Liver (tissue), 3 donors: ENCODE measurements around the gene CAMKMT.

ENCODE experiments used
- FOXA1 ChIP-seq: IDR thresholded peaks from 2 replicates; pipeline ENCODE4 v1.6.1; 2016; ENCODE audit warnings: antibody characterized with exemption
- GABPA ChIP-seq, 2 donors: IDR thresholded peaks in 1 of 2; conservative IDR thresholded peaks in 1 of 2; 2 replicates each; pipeline ENCODE4 v1.6.1; 2016; ENCODE audit warnings: antibody characterized with exemption in 2 of 2, mild to moderate bottlenecking in 1 of 2, moderate library complexity in 1 of 2
- HNF4A ChIP-seq, 2 donors: conservative IDR thresholded peaks; 2 replicates each; pipeline ENCODE4 v1.6.1; 2016; ENCODE audit warnings: antibody characterized with exemption in 2 of 2, mild to moderate bottlenecking in 2 of 2
- JUND ChIP-seq, 2 donors: IDR thresholded peaks; 2 replicates each; pipeline ENCODE4 v1.6.1; 2016; ENCODE audit warnings: antibody characterized with exemption in 2 of 2
- RAD21 ChIP-seq, 2 donors: IDR thresholded peaks; 2 replicates each; pipeline ENCODE4 v1.6.1; 2016; ENCODE audit warnings: antibody characterized with exemption in 2 of 2, mild to moderate bottlenecking in 2 of 2
- REST ChIP-seq: IDR thresholded peaks from 2 replicates; pipeline ENCODE4 v1.6.1; 2016; ENCODE audit warnings: antibody characterized with exemption, mild to moderate bottlenecking
- RXRA ChIP-seq, 2 donors: IDR thresholded peaks; 2 replicates each; pipeline ENCODE4 v1.6.1; 2017 to 2018; ENCODE audit warnings: antibody characterized with exemption in 2 of 2, mild to moderate bottlenecking in 1 of 2
- SP1 ChIP-seq: IDR thresholded peaks from 2 replicates; pipeline ENCODE4 v1.6.1; 2018; ENCODE audit warnings: antibody characterized with exemption, mild to moderate bottlenecking
- TAF1 ChIP-seq: conservative IDR thresholded peaks from 2 replicates; pipeline ENCODE4 v1.6.1; 2016; ENCODE audit warnings: antibody characterized with exemption, mild to moderate bottlenecking
- TF ChIP-seq, protein P1 (sequence below): fragments of 150-350 bp; IDR thresholded peaks from 2 replicates; pipeline ENCODE4 v1.5.1; 2017; ENCODE audit warnings: improper control_type of control experiment, low read depth, low read length; ENCODE audit not compliant: missing input control
- TF ChIP-seq, protein P2 (sequence below): IDR thresholded peaks from 2 replicates; pipeline ENCODE4 v1.6.1; 2016; ENCODE audit warnings: antibody characterized with exemption
- TF ChIP-seq, protein P3 (sequence below): IDR thresholded peaks from 2 replicates; pipeline ENCODE4 v1.6.1; 2016; ENCODE audit warnings: antibody characterized with exemption
- donor health status: healthy.
- donor health status: healthy.

GRCh38 chr2:44398243-44398897, 36.6 kb downstream of the CAMKMT start:
- TF ChIP-seq, protein P1, sequence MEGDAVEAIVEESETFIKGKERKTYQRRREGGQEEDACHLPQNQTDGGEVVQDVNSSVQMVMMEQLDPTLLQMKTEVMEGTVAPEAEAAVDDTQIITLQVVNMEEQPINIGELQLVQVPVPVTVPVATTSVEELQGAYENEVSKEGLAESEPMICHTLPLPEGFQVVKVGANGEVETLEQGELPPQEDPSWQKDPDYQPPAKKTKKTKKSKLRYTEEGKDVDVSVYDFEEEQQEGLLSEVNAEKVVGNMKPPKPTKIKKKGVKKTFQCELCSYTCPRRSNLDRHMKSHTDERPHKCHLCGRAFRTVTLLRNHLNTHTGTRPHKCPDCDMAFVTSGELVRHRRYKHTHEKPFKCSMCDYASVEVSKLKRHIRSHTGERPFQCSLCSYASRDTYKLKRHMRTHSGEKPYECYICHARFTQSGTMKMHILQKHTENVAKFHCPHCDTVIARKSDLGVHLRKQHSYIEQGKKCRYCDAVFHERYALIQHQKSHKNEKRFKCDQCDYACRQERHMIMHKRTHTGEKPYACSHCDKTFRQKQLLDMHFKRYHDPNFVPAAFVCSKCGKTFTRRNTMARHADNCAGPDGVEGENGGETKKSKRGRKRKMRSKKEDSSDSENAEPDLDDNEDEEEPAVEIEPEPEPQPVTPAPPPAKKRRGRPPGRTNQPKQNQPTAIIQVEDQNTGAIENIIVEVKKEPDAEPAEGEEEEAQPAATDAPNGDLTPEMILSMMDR, result no peak
- TF ChIP-seq RAD21 (IDR thresholded peaks at IDR 0.05), result no peak
- no peak for TF ChIP-seq REST
- no peak for TF ChIP-seq GABPA (IDR thresholded peaks at IDR 0.05 in 1 of 2, conservative IDR thresholded peaks at IDR 0.05 in 1 of 2)
- TF ChIP-seq RXRA (IDR thresholded peaks at IDR 0.05), result no peak
- TF ChIP-seq, protein P2, sequence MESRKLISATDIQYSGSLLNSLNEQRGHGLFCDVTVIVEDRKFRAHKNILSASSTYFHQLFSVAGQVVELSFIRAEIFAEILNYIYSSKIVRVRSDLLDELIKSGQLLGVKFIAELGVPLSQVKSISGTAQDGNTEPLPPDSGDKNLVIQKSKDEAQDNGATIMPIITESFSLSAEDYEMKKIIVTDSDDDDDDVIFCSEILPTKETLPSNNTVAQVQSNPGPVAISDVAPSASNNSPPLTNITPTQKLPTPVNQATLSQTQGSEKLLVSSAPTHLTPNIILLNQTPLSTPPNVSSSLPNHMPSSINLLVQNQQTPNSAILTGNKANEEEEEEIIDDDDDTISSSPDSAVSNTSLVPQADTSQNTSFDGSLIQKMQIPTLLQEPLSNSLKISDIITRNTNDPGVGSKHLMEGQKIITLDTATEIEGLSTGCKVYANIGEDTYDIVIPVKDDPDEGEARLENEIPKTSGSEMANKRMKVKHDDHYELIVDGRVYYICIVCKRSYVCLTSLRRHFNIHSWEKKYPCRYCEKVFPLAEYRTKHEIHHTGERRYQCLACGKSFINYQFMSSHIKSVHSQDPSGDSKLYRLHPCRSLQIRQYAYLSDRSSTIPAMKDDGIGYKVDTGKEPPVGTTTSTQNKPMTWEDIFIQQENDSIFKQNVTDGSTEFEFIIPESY, result no peak
- TF ChIP-seq, protein P3, sequence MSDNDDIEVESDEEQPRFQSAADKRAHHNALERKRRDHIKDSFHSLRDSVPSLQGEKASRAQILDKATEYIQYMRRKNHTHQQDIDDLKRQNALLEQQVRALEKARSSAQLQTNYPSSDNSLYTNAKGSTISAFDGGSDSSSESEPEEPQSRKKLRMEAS, result no peak
- TF ChIP-seq HNF4A (conservative IDR thresholded peaks at IDR 0.05), result no peak
- no peak for TF ChIP-seq SP1
- no peak for TF ChIP-seq JUND (IDR thresholded peaks at IDR 0.05)
- TF ChIP-seq FOXA1, result no peak
- no peak for TF ChIP-seq TAF1
